CD4-positive, alpha-beta T cell treated with Interleukin-17A for 1 hour (primary cell): Measurements from ENCODE around the gene BAG1.

Experiments
- DNase-seq: peaks from one replicate; pipeline ENCODE4 v3.0.0-alpha.2; 2020

BAG1 gene

GRCh38 chr9:33264473-33265177 is at the start of gene BAG1, which contains the start of gene CHMP5:
BAG1 (minus strand) TSS chr9:33264708.
CHMP5 (plus strand) TSS chr9:33265049; CDS start chr9:33265079, 30 bp downstream.
- peak; percentile 100 for DNase-seq

GRCh38 chr9:33311953-33312352 is 47.4 kb upstream of the BAG1 start:
- DNase-seq = no peak

GRCh38 chr9:33310748-33311147 is 46.2 kb upstream of the BAG1 start:
- DNase-seq = no peak

- DNase-seq = no peak
These were observed 45.4 kb upstream of the BAG1 start for GRCh38 chr9:33309903-33310302.

GRCh38 chr9:33307067-33307466 is 42.6 kb upstream of the BAG1 start:
- no peak for DNase-seq

GRCh38 chr9:33306037-33306436 is 41.5 kb upstream of the BAG1 start:
- DNase-seq = no peak

- no peak for DNase-seq
These were observed 39.9 kb upstream of the BAG1 start for GRCh38 chr9:33304362-33304761.

GRCh38 chr9:33300546-33300945 is 36.0 kb upstream of the BAG1 start:
- DNase-seq = no peak

- peak; percentile 29 for DNase-seq
These were observed 32.9 kb upstream of the BAG1 start for GRCh38 chr9:33297432-33297831.

GRCh38 chr9:33295571-33295970 is 31.1 kb upstream of the BAG1 start:
- DNase-seq = no peak

- DNase-seq = no peak
These were observed 30.3 kb upstream of the BAG1 start for GRCh38 chr9:33294670-33295432.

GRCh38 chr9:33293782-33294181 is 29.3 kb upstream of the BAG1 start:
- no peak for DNase-seq

GRCh38 chr9:33291901-33292300 is 27.4 kb upstream of the BAG1 start:
- DNase-seq = no peak

- no peak for DNase-seq
These were observed 26.5 kb upstream of the BAG1 start for GRCh38 chr9:33291031-33291397.

- DNase-seq = peak; percentile 99
These were observed 25.9 kb upstream of the BAG1 start, which contains the start of gene NFX1 for GRCh38 chr9:33290247-33291030. NFX1 (plus strand) TSS chr9:33290516; CDS start chr9:33290573, 57 bp downstream.

- no peak for DNase-seq
These were observed 25.4 kb upstream of the BAG1 start for GRCh38 chr9:33289936-33290246.

GRCh38 chr9:33289496-33289895 is 25.0 kb upstream of the BAG1 start:
- DNase-seq = peak; percentile 46

GRCh38 chr9:33288828-33289483 is 24.4 kb upstream of the BAG1 start:
- no peak for DNase-seq

- DNase-seq = no peak
These were observed 23.7 kb upstream of the BAG1 start for GRCh38 chr9:33288235-33288634.

GRCh38 chr9:33287087-33287490 is 22.6 kb upstream of the BAG1 start:
- peak; percentile 83 for DNase-seq

- DNase-seq = no peak
These were observed 21.0 kb upstream of the BAG1 start for GRCh38 chr9:33285502-33285901.

GRCh38 chr9:33277484-33277883 is 13.0 kb upstream of the BAG1 start:
- DNase-seq = no peak

GRCh38 chr9:33273972-33274328 is 9.4 kb upstream of the BAG1 start:
- DNase-seq = no peak
